ENCODE results near the gene TYRP1.

TYRP1 gene

DNA sequence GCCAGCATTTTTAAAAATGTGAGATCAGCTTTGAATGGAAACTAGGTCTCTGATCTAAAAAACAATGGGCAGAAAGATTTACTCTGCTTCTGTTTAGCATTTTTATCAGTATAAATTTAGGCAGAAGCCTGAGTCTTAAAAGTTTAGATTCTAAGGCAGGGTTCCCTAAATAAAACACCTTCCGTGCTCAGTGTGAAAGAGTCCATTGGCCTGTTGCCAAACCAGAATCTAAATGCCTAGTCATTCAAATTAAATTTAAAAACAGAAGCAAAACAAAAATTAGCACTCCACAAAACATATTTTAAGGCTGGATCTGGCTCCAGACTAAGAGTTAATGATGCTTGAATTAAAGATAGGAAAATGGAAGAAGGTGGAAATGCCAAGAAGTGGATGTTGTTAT lies 4.5 kb downstream of the TYRP1 start:
- no peak for DNase-seq

DNA sequence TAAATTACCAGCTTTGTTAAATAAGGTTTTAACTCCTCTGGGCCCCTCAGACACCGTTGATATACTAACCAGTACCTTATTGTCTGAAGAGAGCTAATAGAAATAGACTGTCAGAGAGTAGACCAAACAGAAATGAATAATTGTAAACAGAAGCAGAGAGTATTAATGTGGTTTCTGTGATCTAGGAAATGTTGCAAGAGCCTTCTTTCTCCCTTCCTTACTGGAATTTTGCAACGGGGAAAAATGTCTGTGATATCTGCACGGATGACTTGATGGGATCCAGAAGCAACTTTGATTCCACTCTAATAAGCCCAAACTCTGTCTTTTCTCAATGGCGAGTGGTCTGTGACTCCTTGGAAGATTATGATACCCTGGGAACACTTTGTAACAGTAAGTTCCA lies 5.1 kb downstream of the TYRP1 start:
- DNase-seq, result no peak

DNA sequence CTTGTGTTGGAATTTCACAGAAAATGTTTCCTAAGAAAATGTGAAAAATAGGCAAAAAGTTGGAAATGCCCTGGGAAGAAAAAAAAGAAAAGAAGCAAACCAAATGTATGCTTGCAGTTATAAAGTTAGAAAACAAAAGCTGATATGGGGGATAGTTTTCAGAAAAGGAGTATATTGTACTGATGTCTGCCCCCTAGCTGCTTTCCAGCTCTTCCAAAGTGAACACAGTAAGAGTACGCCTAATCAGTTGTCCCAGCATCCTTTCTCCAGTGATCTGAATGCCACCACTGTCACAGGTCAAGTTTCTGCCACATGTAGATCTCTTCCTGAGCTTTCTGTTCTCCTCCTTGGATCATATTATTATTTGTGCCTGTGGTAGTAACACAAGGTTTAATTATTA lies 5.8 kb downstream of the TYRP1 start:
- no peak for DNase-seq

DNA sequence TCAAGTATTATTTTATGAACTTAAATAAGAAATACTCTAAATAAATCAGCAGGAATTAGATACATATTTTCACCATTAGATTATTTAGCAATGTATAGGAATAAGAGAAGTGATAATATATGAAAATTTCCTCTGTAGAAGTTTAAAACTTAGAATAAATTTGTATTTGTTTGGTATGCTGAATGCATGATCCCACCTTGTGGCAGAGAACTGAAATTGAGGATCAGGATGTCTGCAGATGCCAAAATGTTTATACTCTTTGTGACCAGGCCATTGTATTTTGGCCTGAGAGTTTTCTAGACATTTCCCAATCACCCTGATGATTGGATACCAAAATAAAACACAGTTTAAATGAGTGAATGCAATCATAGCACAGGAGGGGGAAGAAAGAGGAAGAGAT lies 6.3 kb downstream of the TYRP1 start:
- DNase-seq, result no peak

DNA sequence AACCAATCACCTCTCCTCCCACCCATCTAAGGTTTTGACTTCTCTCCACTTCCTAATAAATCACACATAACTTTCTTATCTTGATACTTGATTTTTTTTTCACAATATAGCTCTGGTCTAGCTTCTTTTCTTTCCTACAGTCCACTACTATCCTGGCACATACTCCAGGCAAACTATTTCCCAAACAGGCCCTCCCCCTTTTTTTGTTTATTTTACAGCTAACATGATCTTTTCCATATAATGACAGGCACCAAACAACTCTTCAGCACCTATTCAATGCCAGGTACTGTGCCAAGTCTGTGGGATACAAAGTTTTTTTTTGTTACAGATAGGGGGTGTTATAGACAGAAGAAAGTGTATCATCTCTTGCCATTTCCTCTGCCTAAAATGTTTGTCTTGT lies 7.9 kb downstream of the TYRP1 start:
- DNase-seq, result no peak

DNA sequence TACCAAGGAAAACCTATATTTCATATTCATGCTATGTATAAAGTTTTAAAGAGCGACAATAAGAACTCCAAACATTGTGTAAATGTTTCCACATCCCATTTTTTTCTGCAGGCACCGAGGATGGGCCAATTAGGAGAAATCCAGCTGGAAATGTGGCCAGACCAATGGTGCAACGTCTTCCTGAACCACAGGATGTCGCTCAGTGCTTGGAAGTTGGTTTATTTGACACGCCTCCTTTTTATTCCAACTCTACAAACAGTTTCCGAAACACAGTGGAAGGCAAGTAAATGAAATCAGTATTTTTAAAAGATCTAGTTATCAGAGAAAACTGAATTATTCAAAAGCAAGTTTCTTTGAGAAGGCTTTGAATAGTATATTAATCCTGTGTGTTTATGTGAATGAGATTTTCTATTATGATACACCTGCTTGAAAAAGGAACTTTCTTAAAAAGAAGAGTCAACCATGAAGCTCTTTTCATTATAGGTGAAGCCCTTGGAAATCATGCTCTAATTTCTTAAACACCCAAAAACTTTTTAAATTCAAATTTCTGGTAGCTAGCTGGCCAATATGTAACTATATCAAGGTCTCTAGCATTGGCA lies 9.1 kb downstream of the TYRP1 start:
- DNase-seq, result no peak

DNA sequence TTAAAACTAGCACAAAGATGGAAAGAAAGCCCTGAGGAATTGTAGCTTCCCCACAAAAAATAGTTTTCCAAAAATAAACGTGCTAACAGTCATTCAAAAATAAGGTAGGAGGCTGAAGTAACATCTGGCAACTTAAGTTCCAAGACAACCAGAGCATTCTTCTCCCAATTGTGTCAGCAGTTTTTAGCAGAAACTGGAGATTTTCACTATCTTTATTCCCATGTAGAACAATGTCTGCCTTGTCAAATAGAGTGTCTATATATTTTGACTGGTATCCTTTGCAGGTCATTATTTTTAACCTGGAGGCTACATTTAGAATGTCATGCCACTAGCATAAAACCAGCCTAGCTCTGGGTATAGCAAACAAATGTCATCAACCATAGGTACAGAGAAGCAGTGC lies 10.8 kb downstream of the TYRP1 start:
- DNase-seq, result no peak

DNA sequence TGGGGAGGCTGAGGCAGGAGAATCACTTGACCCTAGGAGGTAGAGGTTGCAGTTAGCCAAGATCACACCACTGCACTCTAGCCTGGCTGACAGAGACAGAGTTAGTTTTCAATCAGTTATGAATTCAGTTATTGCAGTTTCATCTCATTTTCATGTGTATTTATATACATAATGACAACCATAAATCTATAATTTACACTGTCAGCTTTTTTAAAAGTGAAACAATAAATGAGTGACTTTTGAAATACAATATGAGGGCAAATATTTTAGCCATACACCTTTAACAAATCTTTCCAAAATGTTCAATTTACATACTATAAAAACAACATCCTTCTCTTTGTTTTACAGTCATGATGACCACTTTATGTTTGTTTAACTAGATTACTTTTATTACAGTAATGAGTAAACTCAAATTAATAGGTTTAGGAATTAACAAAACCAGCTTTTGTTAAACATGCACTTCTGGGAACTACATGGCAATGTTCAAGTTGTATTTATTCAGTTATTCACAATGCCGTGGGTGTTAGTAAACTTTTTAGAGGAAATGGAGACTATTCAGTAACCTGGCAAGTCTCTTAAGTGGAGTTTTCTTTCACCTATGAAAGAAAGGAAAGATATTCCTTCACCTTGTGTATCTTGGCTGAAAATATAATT lies 12.7 kb downstream of the TYRP1 start:
- no peak for DNase-seq

DNA sequence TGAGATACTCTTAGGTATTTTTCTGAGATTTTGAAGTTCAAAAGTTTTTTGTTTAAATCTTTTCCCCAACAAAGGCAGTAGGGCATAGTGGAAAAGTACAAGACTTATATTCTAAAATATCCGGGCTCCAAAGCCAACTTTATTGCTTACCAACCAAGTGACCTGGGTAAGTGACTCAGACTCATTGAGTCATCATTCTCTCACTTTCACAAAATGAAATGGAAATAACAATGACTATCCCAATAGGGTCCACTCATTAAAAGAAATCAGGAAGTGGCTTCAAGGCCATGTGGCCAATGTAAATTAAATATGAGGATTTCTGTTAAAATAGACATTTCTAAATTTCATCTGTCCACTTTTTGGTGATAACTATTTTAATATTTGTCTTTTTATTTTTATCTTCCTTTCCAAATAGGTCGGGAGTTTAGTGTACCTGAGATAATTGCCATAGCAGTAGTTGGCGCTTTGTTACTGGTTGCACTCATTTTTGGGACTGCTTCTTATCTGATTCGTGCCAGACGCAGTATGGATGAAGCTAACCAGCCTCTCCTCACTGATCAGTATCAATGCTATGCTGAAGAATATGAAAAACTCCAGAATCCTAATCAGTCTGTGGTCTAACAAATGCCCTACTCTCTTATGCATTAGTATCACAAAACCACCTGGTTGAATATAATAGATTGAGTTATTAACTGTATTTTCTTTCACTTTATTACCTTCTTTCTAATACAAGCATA lies 15.5 kb downstream of the TYRP1 start:
- no peak for DNase-seq

DNA sequence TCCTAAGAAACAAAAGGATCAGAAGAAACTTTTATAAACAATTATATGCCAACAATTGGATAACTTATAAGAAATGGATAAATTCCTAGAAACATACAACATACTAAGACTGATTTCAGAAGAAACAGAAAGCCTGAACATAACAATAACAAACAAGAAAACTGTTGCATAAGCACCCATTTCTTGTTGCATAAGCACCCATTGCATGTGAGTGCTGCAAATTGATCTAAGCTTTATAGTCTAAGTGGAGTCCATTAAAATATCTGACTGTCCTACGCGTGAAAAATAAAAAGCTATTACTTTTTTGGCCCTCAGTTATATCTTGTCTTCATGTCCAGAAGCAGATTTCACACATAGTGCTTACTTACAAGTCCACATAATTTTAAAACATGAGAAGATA lies 19.3 kb downstream of the TYRP1 start:
- DNase-seq, result no peak

DNA sequence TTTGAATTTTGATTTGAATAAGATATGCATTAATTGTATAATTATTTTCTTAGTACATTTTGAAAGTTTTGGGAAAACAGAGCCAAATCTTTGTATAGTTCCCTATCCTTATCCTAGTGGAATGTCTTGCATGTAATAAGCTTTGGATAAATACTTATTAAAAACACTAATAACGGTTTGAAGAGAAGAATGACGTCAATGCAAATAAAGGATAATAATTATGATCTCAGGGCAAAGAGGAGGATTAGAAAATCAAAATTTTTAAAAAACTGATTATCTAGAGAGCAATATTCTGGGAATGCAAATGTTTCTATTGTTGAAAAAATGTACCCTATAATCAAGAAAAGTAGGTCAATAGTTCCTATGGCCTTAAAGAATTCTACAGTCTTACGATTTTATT lies 22.1 kb downstream of the TYRP1 start:
- DNase-seq, result no peak

DNA sequence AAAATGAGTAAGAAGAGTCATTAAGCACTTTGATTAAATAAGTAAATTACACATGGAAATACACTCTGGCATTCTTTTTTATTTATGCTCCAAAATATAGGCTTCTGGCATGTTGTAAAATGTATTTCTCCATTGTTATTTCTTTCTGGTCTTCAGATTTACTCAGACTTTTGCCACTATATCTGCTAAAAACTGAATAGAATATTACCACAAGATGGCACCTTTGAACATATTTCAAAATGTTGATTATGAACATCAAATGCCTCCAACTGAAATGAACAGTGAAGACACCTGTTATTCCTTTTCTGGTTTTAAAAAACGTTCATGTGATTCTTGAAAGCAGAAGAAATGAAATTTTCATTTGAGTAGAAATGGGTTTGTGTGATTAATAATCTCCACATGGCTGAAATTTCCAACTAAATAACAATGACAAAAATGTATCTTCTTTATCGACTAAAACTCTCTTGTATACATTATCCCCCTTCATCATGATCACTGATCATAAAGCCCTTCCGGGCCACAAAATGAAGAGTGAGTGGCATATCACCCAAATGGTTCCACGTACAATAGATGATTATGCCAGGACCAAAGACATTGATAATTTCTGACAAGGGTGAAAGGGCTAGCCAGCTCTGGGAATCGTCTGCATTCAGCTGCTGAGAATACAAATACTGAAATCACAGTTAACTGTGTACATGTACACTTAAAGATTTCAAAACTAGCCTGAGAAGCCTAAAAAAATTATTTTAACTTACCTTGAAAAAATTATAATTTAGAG lies 23.8 kb downstream of the TYRP1 start:
- DNase-seq, result no peak

DNA sequence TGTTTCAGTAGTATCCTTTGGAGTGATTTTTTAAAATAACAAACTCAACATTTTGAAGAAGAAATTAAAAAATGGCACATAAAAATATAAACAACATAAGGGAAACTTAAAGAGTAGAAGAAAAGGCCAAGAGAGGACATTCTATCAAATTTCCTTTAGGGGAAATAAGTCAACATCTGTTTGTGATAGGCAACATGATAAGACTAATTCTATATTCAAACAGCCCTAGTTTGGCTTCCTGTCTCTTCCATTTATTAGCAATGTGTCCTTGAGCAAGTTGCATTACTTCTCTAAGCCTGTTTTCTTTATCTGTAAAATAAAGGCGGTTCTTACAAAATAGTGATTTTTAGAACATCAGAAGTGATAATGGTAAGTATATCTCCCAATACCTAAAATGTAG lies 24.7 kb downstream of the TYRP1 start:
- no peak for DNase-seq

DNA sequence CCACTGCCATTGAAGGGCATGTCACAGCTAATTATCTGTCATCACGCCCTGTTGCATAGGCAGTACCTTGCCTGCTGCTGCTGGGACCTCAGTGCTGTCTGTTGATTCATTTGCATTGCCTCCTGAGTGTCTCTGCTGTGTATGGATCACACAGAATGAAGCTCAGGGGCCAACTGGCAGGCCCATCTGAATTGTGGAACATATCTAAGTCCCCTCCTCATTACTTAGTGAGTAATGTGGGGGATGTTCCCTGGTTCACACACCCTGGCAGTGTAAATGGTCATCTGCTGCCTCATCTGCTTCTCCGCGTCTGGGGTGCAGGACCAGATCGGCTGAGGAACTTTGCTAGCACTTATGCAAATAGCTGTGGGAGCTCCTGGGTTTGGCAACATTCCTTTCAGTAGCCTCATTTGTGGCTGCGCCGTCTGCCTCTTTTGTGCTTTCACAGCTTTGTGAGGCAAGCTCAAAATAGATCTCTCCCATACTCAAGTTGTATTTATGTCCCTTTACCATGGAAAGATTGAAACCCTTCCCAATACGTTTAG lies 25.4 kb downstream of the TYRP1 start:
- DNase-seq, result no peak

DNA sequence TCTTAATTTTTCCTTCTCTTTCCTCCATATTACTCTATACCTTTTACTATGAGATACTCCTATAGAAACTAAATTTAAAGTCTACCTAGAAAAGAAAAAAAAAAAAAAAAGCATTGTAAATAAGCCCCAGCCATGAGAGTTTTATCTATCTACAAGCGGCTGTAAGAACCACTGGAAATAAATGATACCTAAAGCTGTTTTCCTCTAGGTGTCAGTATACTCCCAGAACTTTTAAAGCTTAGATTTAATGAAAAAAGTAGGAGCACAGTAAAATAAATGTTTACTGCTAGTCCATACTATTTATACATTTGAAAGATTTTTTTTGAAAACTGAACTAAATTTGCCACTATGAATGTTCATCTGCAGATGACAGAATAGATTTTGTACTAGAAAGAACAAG lies 26.2 kb downstream of the TYRP1 start:
- DNase-seq, result peak; percentile 73

DNA sequence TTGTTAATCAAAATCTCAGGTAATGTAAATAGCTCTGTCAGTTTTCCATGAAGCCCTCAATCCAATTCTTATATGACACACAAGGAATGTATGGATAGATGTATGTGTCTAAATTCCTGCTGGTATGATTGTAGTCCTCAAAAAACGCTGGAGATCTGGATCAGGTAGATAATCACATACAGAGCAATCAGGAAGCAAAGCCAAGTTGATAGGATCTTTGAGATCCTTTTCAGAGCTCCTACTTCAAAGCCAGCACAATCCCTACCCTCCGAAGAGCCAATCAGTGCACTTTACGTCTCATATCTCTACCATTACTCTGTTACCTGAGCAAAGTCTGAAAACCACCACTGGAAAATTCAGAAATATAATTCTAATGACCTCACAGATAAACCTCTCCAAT lies 27.4 kb downstream of the TYRP1 start:
- no peak for DNase-seq

DNA sequence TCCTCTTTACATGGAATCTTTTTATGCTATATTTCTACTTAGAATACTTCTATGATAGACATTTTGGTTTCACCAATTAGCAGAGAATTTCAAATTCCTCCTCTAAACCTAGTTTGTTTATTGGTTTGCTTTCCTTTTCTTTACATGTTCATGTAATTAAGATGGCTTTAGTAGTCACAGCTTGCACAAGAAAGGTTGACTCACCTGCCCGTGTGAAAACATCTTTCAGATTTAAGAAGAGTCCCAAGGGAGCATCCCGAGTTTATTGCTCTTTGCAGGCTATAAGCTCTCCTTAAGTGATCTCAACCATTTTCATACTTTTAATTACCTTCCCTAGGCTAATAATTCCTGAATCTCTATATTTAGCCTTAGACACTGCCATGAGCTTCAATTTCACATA lies 28.9 kb downstream of the TYRP1 start:
- no peak for DNase-seq

DNA sequence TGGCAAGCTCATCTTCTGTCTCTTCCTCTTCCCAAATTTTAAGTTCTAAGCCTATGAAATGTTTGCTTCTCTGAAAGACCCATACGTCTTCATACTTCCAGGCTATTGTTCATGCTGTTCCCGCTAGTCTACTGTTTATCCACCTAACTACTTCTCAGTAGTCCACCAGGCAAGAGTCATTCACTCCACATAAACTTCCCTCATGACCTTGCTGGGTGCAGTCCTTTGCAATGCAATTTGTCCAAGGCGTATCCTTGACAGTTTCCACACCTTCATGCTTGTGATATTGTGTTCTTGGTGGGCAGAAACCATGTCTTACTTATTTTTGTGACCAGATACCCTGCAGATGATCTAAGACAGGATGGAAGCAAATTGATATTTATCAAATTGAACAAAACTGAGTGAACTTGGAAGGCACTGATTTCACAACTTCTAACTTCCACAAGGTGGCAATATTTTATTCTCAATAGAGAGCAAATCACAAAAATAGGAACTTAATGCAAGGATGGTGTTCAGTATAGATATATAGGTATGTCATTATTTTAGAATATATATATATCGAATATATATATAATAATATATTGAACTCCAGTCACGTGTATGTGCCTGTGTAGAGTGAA lies 30.3 kb downstream of the TYRP1 start:
- peak; percentile 27 for DNase-seq

DNA sequence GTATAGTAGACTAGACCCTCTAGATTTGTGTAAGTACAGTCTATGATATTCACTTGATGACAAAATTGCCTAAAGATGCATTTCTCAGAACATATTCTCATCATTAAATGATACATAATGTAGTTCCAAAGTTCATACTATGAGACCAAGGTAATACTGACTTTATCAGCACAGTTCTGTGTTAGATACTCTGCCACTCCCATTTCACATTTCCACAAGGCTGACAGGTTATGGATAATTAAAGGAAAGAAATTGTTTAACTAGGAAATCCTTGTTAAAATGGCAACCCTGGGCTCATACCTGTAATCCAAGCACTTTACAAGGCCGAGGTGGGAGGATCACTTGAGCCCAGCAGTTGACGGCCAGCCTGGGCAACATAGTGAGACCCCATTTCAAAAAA lies 33.6 kb downstream of the TYRP1 start:
- DNase-seq, result no peak

DNA sequence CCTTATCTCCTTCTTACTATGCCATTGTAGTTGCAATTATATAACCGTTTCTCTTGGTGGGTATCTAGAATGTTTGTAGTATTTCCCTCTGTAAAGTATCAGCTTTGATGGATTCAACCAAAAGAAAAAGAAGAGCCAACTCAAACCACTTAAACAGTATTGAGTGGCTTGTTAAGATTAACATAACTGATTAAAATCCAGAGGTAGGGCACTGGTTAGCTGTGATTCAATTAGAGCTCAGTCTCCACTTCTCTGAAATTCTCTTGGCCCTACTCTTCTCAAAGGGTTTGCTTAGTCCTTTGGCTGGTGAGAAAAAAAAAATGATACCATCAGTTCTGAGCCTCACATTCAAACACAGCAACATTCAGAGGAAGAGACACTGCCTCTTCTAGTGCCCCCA lies 37.0 kb downstream of the TYRP1 start:
- DNase-seq, result no peak

DNA sequence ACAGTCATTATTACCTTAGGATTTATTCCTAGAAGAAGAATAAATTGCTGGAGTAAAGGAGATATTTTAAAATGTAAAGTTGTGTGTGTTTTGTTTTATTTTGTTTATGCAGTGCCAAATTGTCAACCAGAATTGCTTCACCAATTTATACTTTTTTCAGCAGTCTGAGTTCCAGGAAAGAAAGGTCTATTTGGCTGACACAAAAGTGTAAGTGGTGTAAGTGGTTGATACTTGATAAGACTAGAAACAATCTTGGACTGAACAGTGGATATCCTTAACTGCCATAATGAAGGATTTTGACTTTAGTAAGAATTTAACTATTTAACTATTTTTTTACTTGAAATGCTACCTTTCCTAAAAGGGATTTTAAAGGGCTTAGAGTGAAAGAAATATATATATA lies 37.7 kb downstream of the TYRP1 start:
- DNase-seq, result no peak

DNA sequence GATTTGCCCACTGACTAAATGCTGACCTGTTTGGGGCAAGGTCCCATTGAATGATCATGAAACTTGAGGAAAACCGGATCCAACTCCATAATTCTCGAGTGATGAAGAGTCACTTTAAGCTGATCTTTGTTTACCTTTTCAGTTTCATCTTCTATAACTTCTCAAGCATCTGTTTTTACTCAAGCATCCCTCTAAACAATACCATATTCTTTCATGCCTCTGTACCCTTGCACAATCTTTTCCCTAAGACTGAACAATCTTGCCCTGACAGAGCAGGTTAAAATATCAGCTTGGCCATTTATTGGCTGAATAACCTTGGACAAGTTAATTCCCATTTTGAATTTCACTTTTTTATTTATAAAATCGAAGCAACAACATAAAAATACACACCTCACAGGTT lies 39.8 kb downstream of the TYRP1 start:
- no peak for DNase-seq

DNA sequence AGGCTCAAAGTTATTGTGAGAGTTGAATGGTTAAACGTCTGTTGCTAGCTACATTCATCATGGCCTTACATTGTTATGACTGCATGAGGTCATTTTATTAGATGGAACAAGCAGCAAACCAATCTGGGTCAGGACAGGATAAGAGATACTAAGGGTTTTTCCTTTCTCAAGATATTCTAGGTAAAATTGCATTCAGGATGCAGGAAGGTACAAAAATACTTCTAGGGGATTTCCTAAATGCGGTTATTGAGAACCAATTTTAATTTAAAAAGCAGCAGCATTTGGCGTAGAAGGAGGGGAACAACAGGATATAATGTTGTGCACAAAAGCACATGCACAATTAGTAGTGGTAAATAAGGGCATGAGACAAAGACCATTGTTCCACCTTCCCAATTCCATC lies 42.5 kb downstream of the TYRP1 start:
- no peak for DNase-seq

All from NCI-H1092 treated with DMSO at 0.1 percent for 48 hours (cell line).